HepG2 (cell line): ENCODE data around the gene MMP3. TPM values are rescaled to one million over a fixed set of nuclear protein-coding genes. Genes with fewer than 3 reads are reported as not detected.

ENCODE experiments used
- ATAC-seq: fragments of 200-7000 bp; cut with Tn5 transposase; 3 replicates; pipeline ENCODE4 v1.9.1; 2020; ENCODE audit warnings: mild to moderate bottlenecking, moderate library complexity
- BruUV-seq: library from RNA; stranded (reverse); fragments of 400-500 nt; replicated peaks from 2 replicates; lab custom pipeline; 2021; lab: Mats Ljungman, UMichigan
- CTCF ChIA-PET: fragments of 300-600 bp; formaldehyde crosslinking; extraction: SDS; loops from one replicate; lab custom pipeline; 2021; ENCODE audit warnings: low total read pairs, inconsistent platforms, low intra/inter-chr PET ratio; lab: Yijun Ruan, JAX
- POLR2A ChIA-PET: fragments of 350-600 bp; sonication (Branson Sonifier 250); formaldehyde crosslinking; loops from one replicate; lab custom pipeline; 2020; ENCODE audit warnings: antibody characterized with exemption, inconsistent platforms; lab: Yijun Ruan, JAX
- DNase-seq: peaks from one replicate; pipeline ENCODE4 v3.0.0-alpha.2; 2015; ENCODE audit warnings: low spot score
- FAIRE-seq: peaks from 3 replicates; lab custom pipeline; 2011; peaks lifted over from hg19 to GRCh38; lab: Jason Lieb, UNC
- H2AFZ ChIP-seq: one replicate; pipeline ENCODE4 v1.6.1; 2011; ENCODE audit warnings: low read length, inconsistent platforms
- H3K27ac ChIP-seq: fragments of 300-600 bp; 3 replicates; pipeline ENCODE4 v1.8.0; 2011; ENCODE audit warnings: mixed run types, mild to moderate bottlenecking, mixed read lengths, low read length, inconsistent platforms; ENCODE audit not compliant: insufficient read depth; ENCODE audit errors: extremely low read length
- H3K27me3 ChIP-seq, 2 experiments: fragments of 200-600 bp in 1 of 2; 2 replicates in 1 of 2; 3 replicates in 1 of 2; pipeline versions ENCODE4 v1.6.0 to v1.8.0; 2011; ENCODE audit warnings: low read length in 2 of 2, mild to moderate bottlenecking in 2 of 2, moderate library complexity in 2 of 2, inconsistent platforms in 1 of 2; ENCODE audit not compliant: insufficient read depth in 2 of 2, control insufficient read depth in 1 of 2
- H3K36me3 ChIP-seq, 2 experiments: fragments of 200-600 bp in 1 of 2; replicated peaks in 1 of 2; 2 replicates in 1 of 2; 3 replicates in 1 of 2; pipeline versions ENCODE4 v1.5.1 to v1.8.0; 2011; ENCODE audit warnings: low read length in 2 of 2, inconsistent platforms in 1 of 2; ENCODE audit not compliant: insufficient read depth in 2 of 2, control insufficient read depth in 1 of 2
- H3K4me1 ChIP-seq: 2 replicates; pipeline ENCODE4 v1.5.1; 2012; ENCODE audit warnings: low read length, inconsistent platforms; ENCODE audit not compliant: insufficient read depth
- H3K4me2 ChIP-seq: 2 replicates; pipeline ENCODE4 v1.6.0; 2011; ENCODE audit warnings: low read depth, low read length, inconsistent platforms
- H3K4me3 ChIP-seq, 3 experiments: fragments of 200-600 bp in 1 of 3; sonication (generic), shearing (Covaris generic) in 1 of 3; replicated peaks in 1 of 3; 2 replicates each; pipeline ENCODE4 v1.5.1; 2011 to 2016; ENCODE audit warnings: low read length in 3 of 3, inconsistent platforms in 2 of 3, low read depth in 2 of 3, mild to moderate bottlenecking in 2 of 3, control low read depth in 1 of 3, mixed read lengths in 1 of 3; ENCODE audit not compliant: insufficient read depth in 1 of 3
- H3K79me2 ChIP-seq: one replicate; pipeline ENCODE4 v1.6.1; 2011; ENCODE audit warnings: low read length, inconsistent platforms; ENCODE audit not compliant: insufficient read depth
- H3K9ac ChIP-seq: 2 replicates; pipeline ENCODE4 v1.6.0; 2011; ENCODE audit warnings: mild to moderate bottlenecking, low read depth, low read length, inconsistent platforms; ENCODE audit not compliant: insufficient read depth
- H3K9me3 ChIP-seq: 2 replicates; pipeline ENCODE4 v1.5.1; 2012; ENCODE audit warnings: mild to moderate bottlenecking, low read length
- H4K20me1 ChIP-seq: 2 replicates; pipeline ENCODE4 v1.6.0; 2011; ENCODE audit warnings: inconsistent platforms, mild to moderate bottlenecking, low read length, moderate library complexity; ENCODE audit not compliant: insufficient read depth
- AHDC1 ChIP-seq: sonication (generic); formaldehyde crosslinking; IDR thresholded peaks from 2 replicates; pipeline ENCODE4 v1.5.1; 2020; ENCODE audit warnings: mild to moderate bottlenecking, missing genetic modification reagents, borderline replicate concordance
- ATRX ChIP-seq: sonication (generic); formaldehyde crosslinking; IDR thresholded peaks from 2 replicates; pipeline ENCODE4 v1.4.0; 2020; ENCODE audit warnings: missing genetic modification reagents, borderline replicate concordance
- SMAD9 ChIP-seq: sonication (generic); formaldehyde crosslinking; IDR thresholded peaks from 2 replicates; pipeline ENCODE4 v1.5.1; 2020; ENCODE audit warnings: mild to moderate bottlenecking, missing genetic modification reagents
- SP2 ChIP-seq: sonication (generic); formaldehyde crosslinking; IDR thresholded peaks from 2 replicates; pipeline ENCODE4 v1.5.1; 2020; ENCODE audit warnings: mild to moderate bottlenecking, missing genetic modification reagents
- SRSF4 ChIP-seq: fragments of 200-400 bp; formaldehyde crosslinking; IDR thresholded peaks from one replicate; pipeline ENCODE4 v1.6.1; 2018; ENCODE audit warnings: mild to moderate bottlenecking, low read depth, low read length, moderate library complexity; ENCODE audit not compliant: poor library complexity, severe bottlenecking
- TOPORS ChIP-seq: sonication (generic); formaldehyde crosslinking; IDR thresholded peaks from 2 replicates; pipeline ENCODE4 v1.8.0; 2023; ENCODE audit warnings: mild to moderate bottlenecking, missing genetic modification reagents
- ZBTB20 ChIP-seq: sonication (generic); formaldehyde crosslinking; IDR thresholded peaks from 2 replicates; pipeline ENCODE4 v1.8.1; 2023; ENCODE audit warnings: missing genetic modification reagents, low read depth, mild to moderate bottlenecking, borderline replicate concordance
- ZBTB42 ChIP-seq: sonication (generic); formaldehyde crosslinking; IDR thresholded peaks from 2 replicates; pipeline ENCODE4 v1.5.0; 2020; ENCODE audit warnings: mild to moderate bottlenecking, missing genetic modification reagents
- ZFAT ChIP-seq: sonication (generic); formaldehyde crosslinking; conservative IDR thresholded peaks from 2 replicates; pipeline ENCODE4 v1.8.1; 2023; ENCODE audit warnings: missing genetic modification reagents, inconsistent platforms
- ZMYM4 ChIP-seq: sonication (generic); formaldehyde crosslinking; IDR thresholded peaks from 2 replicates; pipeline ENCODE4 v1.8.1; 2023; ENCODE audit warnings: mild to moderate bottlenecking, missing genetic modification reagents
- ZNF547 ChIP-seq: sonication (generic); formaldehyde crosslinking; IDR thresholded peaks from 2 replicates; pipeline ENCODE4 v1.5.1; 2020; ENCODE audit warnings: mild to moderate bottlenecking, missing genetic modification reagents
- WGBS: methylation state at CpG from one replicate; pipeline ENCODE4 v1.1.6; 2017; ENCODE audit warnings: low lambda C conversion rate; 5-methylcytosine and 5-hydroxymethylcytosine counted together
- in situ Hi-C: cut with HindIII; loops from 2 replicates; pipeline ENCODE4 v1.10.0; 2017; ENCODE audit warnings: low pct_unique_long_range_greater_than_20kb; ENCODE audit not compliant: extremely low pct_ligation_motif_present
- intact Hi-C: fragments of 100-400 bp; cut with micrococcal nuclease; formaldehyde crosslinking; loops from one replicate; pipeline ENCODE4 v1.10.0; 2022; ENCODE audit not compliant: unreplicated experiment
- polyA plus RNA-seq, 8 experiments: library from polyadenylated mRNA; depleted of rRNA in 3 of 8; stranded (reverse) in 7 of 8; unstranded in 1 of 8; fragments of >200 nt; fragmentation: Illumina TruSeq in 4 of 8; extraction: Trizol in 4 of 8; gene quantifications; 2 replicates each; pipeline versions ENCODE4 v1.2.1 to v1.2.3, GENCODE V29; 2011 to 2016; ENCODE audit warnings: low read depth in 4 of 8, missing spikeins in 1 of 8, mixed read lengths in 1 of 8; ENCODE audit not compliant: insufficient read depth in 1 of 8
- total RNA-seq, 5 experiments: library from RNA; depleted of rRNA; stranded (reverse); fragments of >200 nt; fragmentation: Illumina TruSeq; extraction: Trizol; gene quantifications; 2 replicates each; pipeline ENCODE4 v1.2.3, GENCODE V29; 2016; ENCODE audit warnings: low read depth in 1 of 5

The MMP3 gene
- total and polyA plus RNA-seq, 2 of the 13 experiments (the other 11 are each of a cell fraction or from before 2014, with no cell fraction given): 1.2 to 1.5 TPM

GRCh38 chr11:102882389-102883024, 39.1 kb upstream of the MMP3 start (continued):
- TF ChIP-seq SMAD9 (CRISPR knock-in tag): no peak

- Histone ChIP-seq H3K36me3 (no peaks in the 10 kb centered on the region), H3K4me3 (no peak overlapping the region), H3K4me1 (no peaks in the 10 kb centered on the region), H3K4me2 (no peak overlapping the region), H4K20me1 (no peaks in the 10 kb centered on the region), H3K79me2 (no peaks in the 10 kb centered on the region), H3K27me3 (no peaks in the 10 kb centered on the region; a peak in 1 of 5 replicates), H3K9ac (no peak overlapping the region), H2AFZ (no peak overlapping the region), H3K9me3 (no peaks in the 10 kb centered on the region), H3K27ac (no peak overlapping the region)
- FAIRE-seq: no peak
- intact Hi-C loops (no loop called here), in situ Hi-C loops (no loop called here)
- CTCF ChIA-PET: no interaction called here
- TF ChIP-seq ZBTB42 (CRISPR knock-in tag) (no peak), ZBTB20 (no peak), ATRX (CRISPR knock-in tag) (no peak), TOPORS (no peak), SP2 (CRISPR knock-in tag) (no peak), AHDC1 (CRISPR knock-in tag) (no peak), ZMYM4 (CRISPR knock-in tag) (no peak), ZNF547 (no peak), SRSF4 (no peak), ZFAT (no peak)
- ATAC-seq: no peak
- no peak for DNase-seq
- POLR2A ChIA-PET: no interaction called here
- WGBS: 49% methylated on average over 5 of the region's 5 CpGs
- no TSS peak for BruUV-seq
Measured at GRCh38 chr11:102879801-102880200, 36.4 kb upstream of the MMP3 start.
